ENCODE results near the gene LIN7A. TPM values are rescaled to one million over a fixed set of nuclear protein-coding genes. Genes with fewer than 3 reads are reported as not detected.

LIN7A gene
- total and polyA plus RNA-seq, 4 donors = 6.0 to 20.6 (median 9.1) TPM

- TF ChIP-seq MAX (IDR thresholded peaks at IDR 0.05) = no peak
- no peak for TF ChIP-seq SP1 (IDR thresholded peaks at IDR 0.05)
- no peak for TF ChIP-seq ZBTB33 (IDR thresholded peaks at IDR 0.05)
- TF ChIP-seq JUND (IDR thresholded peaks at IDR 0.05) = no peak
- TF ChIP-seq TAF1 (conservative IDR thresholded peaks at IDR 0.05) = no peak
- WGBS = 76% methylated on average over 6 of the region's 6 CpGs
- Histone ChIP-seq H3K4me3 (ENCODE audit: low read depth in 1 of 3, low read length in 3 of 3) (no peak overlapping the region), H3K27ac (ENCODE audit: low read depth in 1 of 2, low read length in 2 of 2) (no peak overlapping the region), H3K9me3 (ENCODE audit: control insufficient read depth in 4 of 4, low read length in 3 of 4) (no peaks in the 10 kb centered on the region), H3K36me3 (ENCODE audit: control insufficient read depth in 4 of 4, insufficient read depth in 3 of 4, low read depth in 1 of 4, low read length in 3 of 4) (no peaks in the 10 kb centered on the region), H3K9ac (ENCODE audit: low read depth in 1 of 2, low read length in 2 of 2) (no peak overlapping the region), H3K4me1 (ENCODE audit: control insufficient read depth in 4 of 4, insufficient read depth in 4 of 4, low read length in 3 of 4) (no peaks in the 10 kb centered on the region), H3K27me3 (ENCODE audit: control insufficient read depth in 4 of 4, insufficient read depth in 4 of 4, low read length in 3 of 4) (no peaks in the 10 kb centered on the region)
- no peak for DNase-seq (ENCODE audit: low spot score)
Observed at GRCh38 chr12:80979816-80980215, 42.1 kb upstream of the LIN7A start.

- TF ChIP-seq CTCF (IDR thresholded peaks at IDR 0.05; ENCODE audit: low read depth, low read length, missing input control) (no peak), SP1 (IDR thresholded peaks at IDR 0.05) (no peak), EGR1 (IDR thresholded peaks at IDR 0.05; ENCODE audit: low read depth in 2 of 2) (no peak), FOXA1 (IDR thresholded peaks at IDR 0.05) (no peak), YY1 (IDR thresholded peaks at IDR 0.05) (no peak), FOXA2 (IDR thresholded peaks at IDR 0.05) (no peak), HNF4A (conservative IDR thresholded peaks at IDR 0.05) (no peak), MAX (IDR thresholded peaks at IDR 0.05) (no peak), ZBTB33 (IDR thresholded peaks at IDR 0.05) (no peak)
- no peaks in the 10 kb centered on the region for H3K4me1 ChIP-seq (ENCODE audit: control insufficient read depth in 4 of 4, insufficient read depth in 4 of 4, low read length in 3 of 4)
- no peak overlapping the region for H3K4me3 ChIP-seq (ENCODE audit: low read depth in 1 of 3, low read length in 3 of 3)
- no peak overlapping the region for H3K27ac ChIP-seq (ENCODE audit: low read depth in 1 of 2, low read length in 2 of 2)
- 72% methylated on average over 3 of the region's 3 CpGs for WGBS
- H3K27me3 ChIP-seq (ENCODE audit: control insufficient read depth in 4 of 4, insufficient read depth in 4 of 4, low read length in 3 of 4) = no peaks in the 10 kb centered on the region
- no peak overlapping the region for H3K9ac ChIP-seq (ENCODE audit: low read depth in 1 of 2, low read length in 2 of 2)
- no peaks in the 10 kb centered on the region for H3K9me3 ChIP-seq (ENCODE audit: control insufficient read depth in 4 of 4, low read length in 3 of 4)
- no peaks in the 10 kb centered on the region for H3K36me3 ChIP-seq (ENCODE audit: control insufficient read depth in 4 of 4, insufficient read depth in 3 of 4, low read depth in 1 of 4, low read length in 3 of 4)
- DNase-seq (ENCODE audit: low spot score) = no peak
Observed at GRCh38 chr12:80979251-80979650, 41.5 kb upstream of the LIN7A start.

- 81% methylated on average over 6 of the region's 6 CpGs for WGBS
- Histone ChIP-seq H3K9ac (ENCODE audit: low read depth in 1 of 2, low read length in 2 of 2) (no peak overlapping the region), H3K4me1 (ENCODE audit: control insufficient read depth in 4 of 4, insufficient read depth in 4 of 4, low read length in 3 of 4) (no peaks in the 10 kb centered on the region), H3K27ac (ENCODE audit: low read depth in 1 of 2, low read length in 2 of 2) (no peak overlapping the region), H3K36me3 (ENCODE audit: control insufficient read depth in 4 of 4, insufficient read depth in 3 of 4, low read depth in 1 of 4, low read length in 3 of 4) (no peaks in the 10 kb centered on the region), H3K27me3 (ENCODE audit: control insufficient read depth in 4 of 4, insufficient read depth in 4 of 4, low read length in 3 of 4) (no peaks in the 10 kb centered on the region), H3K9me3 (ENCODE audit: control insufficient read depth in 4 of 4, low read length in 3 of 4) (no peaks in the 10 kb centered on the region), H3K4me3 (ENCODE audit: low read depth in 1 of 3, low read length in 3 of 3) (no peak overlapping the region)
- no peak for DNase-seq (ENCODE audit: low spot score)
- no peak for TF ChIP-seq ATF3 (IDR thresholded peaks at IDR 0.05)
- no peak for TF ChIP-seq RAD21 (IDR thresholded peaks at IDR 0.05)
- no peak for TF ChIP-seq FOXA1 (IDR thresholded peaks at IDR 0.05)
- no peak for TF ChIP-seq YY1 (IDR thresholded peaks at IDR 0.05)
- no peak for TF ChIP-seq CTCF (IDR thresholded peaks at IDR 0.05; ENCODE audit: low read depth, low read length, missing input control)
- TF ChIP-seq REST (IDR thresholded peaks at IDR 0.05) = no peak
- no peak for TF ChIP-seq JUND (IDR thresholded peaks at IDR 0.05)
- TF ChIP-seq MAX (IDR thresholded peaks at IDR 0.05) = no peak
Observed at GRCh38 chr12:80977346-80977745, 39.6 kb upstream of the LIN7A start.
